ELF-1 (cell line): ENCODE results near the gene SMIM36.
"Not testable (repeated sequence)": the region's sequence is repeated elsewhere in the genome, so short reads cannot be mapped to it uniquely, and the experiment has no call there.

ENCODE experiments used
- DNase-seq: peaks from one replicate; pipeline ENCODE4 v3.0.0-alpha.2; 2016; ENCODE audit warnings: low read depth, low spot score

SMIM36 gene

GRCh38 chr17:55507669-55508068, 3.6 kb downstream of the SMIM36 start:
- DNase-seq = not testable (repeated sequence)

GRCh38 chr17:55501626-55502025, 9.6 kb downstream of the SMIM36 start:
- peak; percentile 51 for DNase-seq

GRCh38 chr17:55500103-55500502, 11.1 kb downstream of the SMIM36 start:
- DNase-seq = peak; percentile 27

GRCh38 chr17:55496094-55496881, 15.0 kb downstream of the SMIM36 start:
- no peak for DNase-seq

- DNase-seq = no peak
Observed at GRCh38 chr17:55495239-55495638, 16.0 kb downstream of the SMIM36 start.

GRCh38 chr17:55492781-55493341, 18.4 kb downstream of the SMIM36 start:
- DNase-seq = peak; percentile 70

GRCh38 chr17:55490376-55490775, 20.9 kb downstream of the SMIM36 start:
- DNase-seq = no peak

GRCh38 chr17:55487695-55488432, 23.4 kb downstream of the SMIM36 start:
- no peak for DNase-seq

- no peak for DNase-seq
Observed at GRCh38 chr17:55484575-55484974, 26.7 kb downstream of the SMIM36 start.

GRCh38 chr17:55482591-55483389, 28.5 kb downstream of the SMIM36 start:
- DNase-seq = no peak

- no peak for DNase-seq
Observed at GRCh38 chr17:55480631-55481315, 30.5 kb downstream of the SMIM36 start.

GRCh38 chr17:55479903-55480302, 31.3 kb downstream of the SMIM36 start:
- DNase-seq = no peak

GRCh38 chr17:55478971-55479370, 32.3 kb downstream of the SMIM36 start:
- no peak for DNase-seq

GRCh38 chr17:55466671-55467070, 44.6 kb downstream of the SMIM36 start:
- DNase-seq = peak; percentile 53

- DNase-seq = not testable (repeated sequence)
Observed at GRCh38 chr17:55465771-55466170, 45.5 kb downstream of the SMIM36 start.

GRCh38 chr17:55463600-55463999, 47.7 kb downstream of the SMIM36 start:
- DNase-seq = no peak

- no peak for DNase-seq
Observed at GRCh38 chr17:55462711-55463110, 48.5 kb downstream of the SMIM36 start.

- DNase-seq = no peak
Observed at GRCh38 chr17:55462234-55462633, 49.0 kb downstream of the SMIM36 start.

GRCh38 chr17:55458978-55459377, 52.3 kb downstream of the SMIM36 start:
- DNase-seq = no peak

GRCh38 chr17:55458287-55458900, 52.9 kb downstream of the SMIM36 start:
- no peak for DNase-seq
